ENCODE data around the gene KLHL29.

The KLHL29 gene

GRCh38 chr2:23355001-23355400 is 30.0 kb upstream of the KLHL29 start:
- TF ChIP-seq REST (IDR thresholded peaks at IDR 0.05; ENCODE audit: insufficient read depth in 1 of 2, low read depth in 2 of 2, low read length in 2 of 2) (no peak), TAF1 (IDR thresholded peaks at IDR 0.05; ENCODE audit: borderline replicate concordance, insufficient read depth, low read length) (no peak), FOXP2 (optimal IDR thresholded peaks at IDR 0.05; ENCODE audit: borderline replicate concordance, extremely low read depth, extremely low read length, insufficient read depth) (no peak), SIN3A (IDR thresholded peaks at IDR 0.05; ENCODE audit: borderline replicate concordance, insufficient read depth, low read length) (no peak), POLR2AphosphoS5 (IDR thresholded peaks at IDR 0.05; ENCODE audit: low read depth, low read length) (no peak)

GRCh38 chr2:23356711-23357110 is 28.3 kb upstream of the KLHL29 start:
- no peak for TF ChIP-seq TAF1 (IDR thresholded peaks at IDR 0.05; ENCODE audit: borderline replicate concordance, insufficient read depth, low read length)
- no peak for TF ChIP-seq POLR2AphosphoS5 (IDR thresholded peaks at IDR 0.05; ENCODE audit: low read depth, low read length)
- TF ChIP-seq REST (IDR thresholded peaks at IDR 0.05; ENCODE audit: insufficient read depth in 1 of 2, low read depth in 2 of 2, low read length in 2 of 2) = no peak
- no peak for TF ChIP-seq SIN3A (IDR thresholded peaks at IDR 0.05; ENCODE audit: borderline replicate concordance, insufficient read depth, low read length)
- TF ChIP-seq FOXP2 (optimal IDR thresholded peaks at IDR 0.05; ENCODE audit: borderline replicate concordance, extremely low read depth, extremely low read length, insufficient read depth) = no peak

GRCh38 chr2:23359631-23360567 is 25.1 kb upstream of the KLHL29 start:
- no peak for TF ChIP-seq REST (IDR thresholded peaks at IDR 0.05; ENCODE audit: insufficient read depth in 1 of 2, low read depth in 2 of 2, low read length in 2 of 2)
- no peak for TF ChIP-seq FOXP2 (optimal IDR thresholded peaks at IDR 0.05; ENCODE audit: borderline replicate concordance, extremely low read depth, extremely low read length, insufficient read depth)
- no peak for TF ChIP-seq TAF1 (IDR thresholded peaks at IDR 0.05; ENCODE audit: borderline replicate concordance, insufficient read depth, low read length)
- no peak for TF ChIP-seq POLR2AphosphoS5 (IDR thresholded peaks at IDR 0.05; ENCODE audit: low read depth, low read length)
- no peak for TF ChIP-seq SIN3A (IDR thresholded peaks at IDR 0.05; ENCODE audit: borderline replicate concordance, insufficient read depth, low read length)

- no peak for TF ChIP-seq POLR2AphosphoS5 (IDR thresholded peaks at IDR 0.05; ENCODE audit: low read depth, low read length)
- no peak for TF ChIP-seq SIN3A (IDR thresholded peaks at IDR 0.05; ENCODE audit: borderline replicate concordance, insufficient read depth, low read length)
- no peak for TF ChIP-seq REST (IDR thresholded peaks at IDR 0.05; ENCODE audit: insufficient read depth in 1 of 2, low read depth in 2 of 2, low read length in 2 of 2)
- TF ChIP-seq FOXP2 (optimal IDR thresholded peaks at IDR 0.05; ENCODE audit: borderline replicate concordance, extremely low read depth, extremely low read length, insufficient read depth) = no peak
- TF ChIP-seq TAF1 (IDR thresholded peaks at IDR 0.05; ENCODE audit: borderline replicate concordance, insufficient read depth, low read length) = no peak
These were observed 24.3 kb upstream of the KLHL29 start for GRCh38 chr2:23360571-23361125.
